HAP-1 (cell line): ENCODE results near the gene C2CD2.
"Not testable (repeated sequence)": the region's sequence is repeated elsewhere in the genome, so short reads cannot be mapped to it uniquely, and the experiment has no call there.

Source experiments
- DNase-seq, 2 experiments: peaks; one replicate each; pipeline ENCODE4 v3.0.0-alpha.2; 2016 to 2020; ENCODE audit warnings: low spot score in 2 of 2
- H3K27me3 ChIP-seq: fragments of 250-450 bp; sonication (Bioruptor Pico); 2 replicates; pipeline ENCODE4 v1.5.1; 2020; ENCODE audit warnings: low read depth, mild to moderate bottlenecking, moderate library complexity
- H3K36me3 ChIP-seq: fragments of 250-450 bp; sonication (Bioruptor Pico); replicated peaks from 2 replicates; pipeline ENCODE4 v1.5.1; 2020; ENCODE audit warnings: mild to moderate bottlenecking
- H3K4me1 ChIP-seq: fragments of 250-450 bp; sonication (Bioruptor Pico); 2 replicates; pipeline ENCODE4 v1.5.1; 2020; ENCODE audit warnings: mild to moderate bottlenecking
- H3K4me3 ChIP-seq: fragments of 250-450 bp; sonication (Bioruptor Pico); 2 replicates; pipeline ENCODE4 v1.5.1; 2020; ENCODE audit warnings: mild to moderate bottlenecking, moderate library complexity
- H3K9me3 ChIP-seq: fragments of 250-450 bp; sonication (Bioruptor Pico); 2 replicates; pipeline ENCODE4 v1.5.1; 2020; ENCODE audit warnings: mild to moderate bottlenecking, moderate library complexity
- in situ Hi-C: fragments of 300-500 bp; cut with MboI; formaldehyde crosslinking; loops from 3 replicates; pipeline ENCODE4 v1.14.3; 2020; ENCODE audit warnings: low sequenced_read_pairs, inconsistent platforms, mixed read lengths

The C2CD2 gene

GRCh38 chr21:41970751-41971653 lies 17.2 kb upstream of the C2CD2 start:
- Histone ChIP-seq H3K27me3 (no peaks in the 10 kb centered on the region), H3K4me3 (no peak overlapping the region), H3K4me1 (no peaks in the 10 kb centered on the region), H3K9me3 (no peaks in the 10 kb centered on the region), H3K36me3 (no peaks in the 10 kb centered on the region)
- no peak for DNase-seq
- in situ Hi-C loops: no loop called here

GRCh38 chr21:41970106-41970391 lies 16.2 kb upstream of the C2CD2 start:
- Histone ChIP-seq H3K27me3 (no peaks in the 10 kb centered on the region), H3K36me3 (no peaks in the 10 kb centered on the region), H3K4me1 (no peaks in the 10 kb centered on the region), H3K9me3 (no peaks in the 10 kb centered on the region), H3K4me3 (no peak overlapping the region)
- in situ Hi-C loops: no loop called here
- no peak for DNase-seq

- no peaks in the 10 kb centered on the region for H3K4me1 ChIP-seq
- H3K4me3 ChIP-seq: no peak overlapping the region
- DNase-seq: no peak
- in situ Hi-C loops: no loop called here
- no peaks in the 10 kb centered on the region for H3K36me3 ChIP-seq
- no peaks in the 10 kb centered on the region for H3K27me3 ChIP-seq
- H3K9me3 ChIP-seq: no peaks in the 10 kb centered on the region
These were observed 13.9 kb upstream of the C2CD2 start for GRCh38 chr21:41967708-41968107.

GRCh38 chr21:41966872-41967621 lies 13.2 kb upstream of the C2CD2 start:
- no peak overlapping the region for H3K4me3 ChIP-seq
- in situ Hi-C loops: no loop called here
- no peaks in the 10 kb centered on the region for H3K36me3 ChIP-seq
- H3K9me3 ChIP-seq: no peaks in the 10 kb centered on the region
- no peak for DNase-seq
- H3K27me3 ChIP-seq: no peaks in the 10 kb centered on the region
- H3K4me1 ChIP-seq: no peaks in the 10 kb centered on the region

GRCh38 chr21:41966041-41966833 lies 12.4 kb upstream of the C2CD2 start:
- H3K27me3 ChIP-seq: no peaks in the 10 kb centered on the region

GRCh38 chr21:41965461-41966013 lies 11.7 kb upstream of the C2CD2 start:
- no peak overlapping the region for H3K4me3 ChIP-seq
- no peaks in the 10 kb centered on the region for H3K9me3 ChIP-seq
- DNase-seq: no peak
- H3K36me3 ChIP-seq: no peaks in the 10 kb centered on the region
- no peaks in the 10 kb centered on the region for H3K4me1 ChIP-seq
- H3K27me3 ChIP-seq: no peaks in the 10 kb centered on the region
- in situ Hi-C loops: no loop called here

More at GRCh38 chr21:41966041-41966833, 12.4 kb upstream of the C2CD2 start:
- no peaks in the 10 kb centered on the region for H3K4me1 ChIP-seq
- in situ Hi-C loops: no loop called here
- H3K36me3 ChIP-seq: no peaks in the 10 kb centered on the region
- H3K4me3 ChIP-seq: no peak overlapping the region
- no peaks in the 10 kb centered on the region for H3K9me3 ChIP-seq
- DNase-seq: no peak

GRCh38 chr21:41965045-41965444 lies 11.2 kb upstream of the C2CD2 start:
- Histone ChIP-seq H3K36me3 (no peaks in the 10 kb centered on the region), H3K9me3 (no peaks in the 10 kb centered on the region), H3K4me3 (no peak overlapping the region), H3K4me1 (no peaks in the 10 kb centered on the region), H3K27me3 (no peaks in the 10 kb centered on the region)
- in situ Hi-C loops: no loop called here
- DNase-seq: no peak

- in situ Hi-C loops: no loop called here
These were observed 10.4 kb upstream of the C2CD2 start for GRCh38 chr21:41964171-41964570.

GRCh38 chr21:41962425-41962966 lies 8.7 kb upstream of the C2CD2 start:
- in situ Hi-C loops: no loop called here
- no peaks in the 10 kb centered on the region for H3K4me1 ChIP-seq
- H3K4me3 ChIP-seq: no peak overlapping the region
- no peaks in the 10 kb centered on the region for H3K9me3 ChIP-seq
- H3K36me3 ChIP-seq: no peaks in the 10 kb centered on the region
- DNase-seq: no peak
- H3K27me3 ChIP-seq: no peaks in the 10 kb centered on the region

More at GRCh38 chr21:41964171-41964570, 10.4 kb upstream of the C2CD2 start:
- Histone ChIP-seq H3K27me3 (no peaks in the 10 kb centered on the region), H3K9me3 (no peaks in the 10 kb centered on the region), H3K4me3 (no peak overlapping the region), H3K4me1 (no peaks in the 10 kb centered on the region), H3K36me3 (no peaks in the 10 kb centered on the region)
- no peak for DNase-seq

GRCh38 chr21:41961753-41962152 lies 7.9 kb upstream of the C2CD2 start:
- no peaks in the 10 kb centered on the region for H3K9me3 ChIP-seq
- no peaks in the 10 kb centered on the region for H3K27me3 ChIP-seq
- no peak overlapping the region for H3K4me3 ChIP-seq
- in situ Hi-C loops: no loop called here
- no peaks in the 10 kb centered on the region for H3K4me1 ChIP-seq
- no peak for DNase-seq
- no peaks in the 10 kb centered on the region for H3K36me3 ChIP-seq

GRCh38 chr21:41961282-41961701 lies 7.5 kb upstream of the C2CD2 start:
- H3K9me3 ChIP-seq: no peaks in the 10 kb centered on the region
- no peaks in the 10 kb centered on the region for H3K36me3 ChIP-seq
- no peak overlapping the region for H3K4me3 ChIP-seq
- in situ Hi-C loops: no loop called here
- no peaks in the 10 kb centered on the region for H3K4me1 ChIP-seq
- DNase-seq: no peak
- no peaks in the 10 kb centered on the region for H3K27me3 ChIP-seq

GRCh38 chr21:41960386-41960785 lies 6.6 kb upstream of the C2CD2 start:
- in situ Hi-C loops: no loop called here
- no peaks in the 10 kb centered on the region for H3K36me3 ChIP-seq
- H3K4me3 ChIP-seq: no peak overlapping the region
- H3K4me1 ChIP-seq: no peaks in the 10 kb centered on the region
- no peaks in the 10 kb centered on the region for H3K27me3 ChIP-seq
- no peaks in the 10 kb centered on the region for H3K9me3 ChIP-seq
- DNase-seq: no peak

GRCh38 chr21:41959697-41960096 lies 5.9 kb upstream of the C2CD2 start:
- H3K9me3 ChIP-seq, H3K36me3 ChIP-seq, H3K27me3 ChIP-seq, H3K4me1 ChIP-seq, in situ Hi-C loops, H3K4me3 ChIP-seq, DNase-seq: not testable (repeated sequence)
